Measurements from ENCODE around the gene CNTN5. TPM values are rescaled to one million over a fixed set of nuclear protein-coding genes. Genes with fewer than 3 reads are reported as not detected.

Gene CNTN5
- total RNA-seq, 1 donor from 2014 or later, result 0.24 TPM

DNA sequence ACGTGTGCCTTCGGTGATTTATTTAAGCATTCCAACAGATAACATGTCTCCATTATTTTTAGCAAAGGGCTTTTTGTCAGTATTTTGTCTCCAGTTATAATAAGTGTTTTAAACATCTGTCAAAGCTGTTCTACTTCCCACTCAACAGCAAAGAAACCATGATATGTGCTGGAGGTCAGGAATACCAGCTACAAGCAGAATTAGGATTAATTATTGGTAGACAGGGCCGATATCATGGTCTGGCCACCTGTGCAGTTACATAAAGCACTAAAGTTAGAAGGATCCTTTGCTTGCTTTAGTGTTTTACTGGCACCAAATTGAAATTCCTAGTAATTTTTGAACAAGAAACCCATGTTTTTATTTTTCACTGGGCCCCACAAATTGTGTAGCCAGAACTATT, 1075.1 kb downstream of the CNTN5 start:
- H3K9me3 ChIP-seq, result no peaks in the 10 kb centered on the region
- ATAC-seq, result no peak
- no peaks in the 10 kb centered on the region for H3K36me3 ChIP-seq
- no peak overlapping the region for H3K4me3 ChIP-seq
- H3K27me3 ChIP-seq (ENCODE audit: low read depth), result no peaks in the 10 kb centered on the region
- H3K4me1 ChIP-seq, result no peaks in the 10 kb centered on the region
- no peak overlapping the region for H3K27ac ChIP-seq
- no peak for DNase-seq
- intact Hi-C loops (cut with DNase I), result no loop called here
- TF ChIP-seq CTCF (IDR thresholded peaks at IDR 0.05), result no peak

GRCh38 chr11:100098560-100098959, 1077.8 kb downstream of the CNTN5 start:
- DNase-seq, result no peak
- no peaks in the 10 kb centered on the region for H3K9me3 ChIP-seq
- no peaks in the 10 kb centered on the region for H3K36me3 ChIP-seq
- H3K27ac ChIP-seq, result no peak overlapping the region
- no peaks in the 10 kb centered on the region for H3K27me3 ChIP-seq (ENCODE audit: low read depth)
- H3K4me1 ChIP-seq, result no peaks in the 10 kb centered on the region
- no peak overlapping the region for H3K4me3 ChIP-seq
- TF ChIP-seq CTCF (IDR thresholded peaks at IDR 0.05), result no peak
- intact Hi-C loops (cut with DNase I), result no loop called here
- no peak for ATAC-seq

DNA sequence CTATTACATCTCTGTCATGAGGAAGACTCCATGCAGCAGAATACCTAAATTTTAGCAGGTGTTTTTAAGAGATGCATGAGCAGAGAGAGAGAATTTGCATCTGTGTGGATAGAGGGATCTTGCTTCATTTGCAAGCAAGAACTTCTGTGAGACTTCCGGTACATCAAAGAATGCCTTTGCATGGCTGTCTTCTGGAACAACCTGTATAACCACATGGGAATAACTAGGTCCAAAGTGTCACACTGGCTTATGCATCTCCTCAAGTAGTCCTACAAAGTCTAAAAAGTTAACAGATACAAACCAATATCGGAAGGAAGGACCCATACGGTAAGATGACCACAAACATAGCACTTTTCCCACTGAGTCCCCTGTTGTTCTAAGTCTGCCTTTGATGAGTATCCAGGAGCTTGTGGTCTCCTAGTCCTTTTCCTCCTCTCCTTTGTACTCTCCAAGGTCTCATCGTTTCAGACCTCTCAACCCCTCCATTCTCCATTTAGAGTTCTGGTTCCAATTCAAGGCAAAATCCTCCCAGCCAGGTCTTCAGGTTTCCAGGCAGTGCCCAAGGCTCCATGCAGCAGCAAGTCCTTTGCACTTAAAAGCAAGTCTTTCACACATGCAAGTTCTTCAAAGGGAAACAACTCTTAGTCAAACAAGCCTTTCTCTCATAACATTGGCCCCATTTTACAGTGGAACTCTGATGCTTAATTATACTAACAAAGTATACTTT, 1084.7 kb downstream of the CNTN5 start:
- H3K4me3 ChIP-seq, result no peak overlapping the region
- no peak for DNase-seq
- no peaks in the 10 kb centered on the region for H3K36me3 ChIP-seq
- no peaks in the 10 kb centered on the region for H3K9me3 ChIP-seq
- H3K27me3 ChIP-seq (ENCODE audit: low read depth), result no peaks in the 10 kb centered on the region
- no peak for TF ChIP-seq CTCF (IDR thresholded peaks at IDR 0.05)
- no peak overlapping the region for H3K27ac ChIP-seq
- intact Hi-C loops (cut with DNase I), result no loop called here
- ATAC-seq, result no peak
- H3K4me1 ChIP-seq, result no peaks in the 10 kb centered on the region

- Histone ChIP-seq H3K27ac (no peak overlapping the region), H3K4me3 (no peak overlapping the region), H3K9me3 (no peaks in the 10 kb centered on the region), H3K27me3 (ENCODE audit: low read depth) (no peaks in the 10 kb centered on the region), H3K36me3 (no peaks in the 10 kb centered on the region), H3K4me1 (no peaks in the 10 kb centered on the region)
- TF ChIP-seq CTCF (IDR thresholded peaks at IDR 0.05), result no peak
- intact Hi-C loops (cut with DNase I), result no loop called here
- DNase-seq, result no peak
- ATAC-seq, result no peak
These were observed 1085.2 kb downstream of the CNTN5 start for GRCh38 chr11:100105982-100106358.

DNA sequence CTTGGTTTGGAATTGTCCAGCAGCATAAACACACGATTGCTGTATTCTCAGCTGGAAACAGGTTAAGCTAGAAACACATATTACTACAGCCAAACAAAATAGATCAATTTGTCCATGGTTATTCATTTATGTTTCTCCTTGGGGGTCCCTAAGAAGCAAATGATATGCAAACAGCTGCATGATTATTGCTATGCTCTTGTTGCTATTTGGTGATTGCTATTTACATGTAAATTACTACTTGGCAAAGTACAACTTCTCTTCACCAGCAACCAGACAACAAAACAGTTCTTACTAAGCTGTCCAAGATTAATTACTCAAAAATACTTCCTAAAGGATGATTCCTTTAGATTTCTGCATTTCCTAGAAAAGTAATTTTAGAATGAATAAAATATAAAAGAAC, 1098.4 kb downstream of the CNTN5 start:
- Histone ChIP-seq H3K4me1 (no peaks in the 10 kb centered on the region), H3K36me3 (no peaks in the 10 kb centered on the region), H3K27me3 (ENCODE audit: low read depth) (no peaks in the 10 kb centered on the region), H3K27ac (no peak overlapping the region), H3K4me3 (no peak overlapping the region), H3K9me3 (no peaks in the 10 kb centered on the region)
- DNase-seq (no peak), ATAC-seq (no peak)
- no peak for TF ChIP-seq CTCF (IDR thresholded peaks at IDR 0.05)
- intact Hi-C loops (cut with DNase I), result no loop called here

All from lower lobe of right lung (tissue), 2 donors.